Heart left ventricle (tissue), 13 donors: ENCODE results near the gene CCDC82.

Experiments
- POLR2A ChIP-seq, 2 donors: fragments of 450-650 bp; IDR thresholded peaks; one replicate each; pipeline ENCODE4 v1.6.1; 2017; ENCODE audit warnings: antibody characterized with exemption in 2 of 2, mild to moderate bottlenecking in 2 of 2, moderate library complexity in 2 of 2
- TF ChIP-seq, protein P1 (sequence below), 12 donors: fragments of 200-600 bp; sonication (generic) in 4 of 12; IDR thresholded peaks; one replicate each; pipeline versions ENCODE4 v1.5.0 to v1.8.0; 2018 to 2022; ENCODE audit warnings: antibody characterized with exemption in 12 of 12, mild to moderate bottlenecking in 5 of 12
- donor health status: ischemic (EF 13 %, LVEDD 7.1; RV severe dilation, severe dysfunction).
- donor health status: DM: no; HTN: yes; CAD: no.
- donor health status: DM: no; HTN: no; CAD: no.
- donor health status: ischemic (EF 25% LVEDD 6.9; RV normal size, moderate dysfunction).
- donor health status: ischemic (EF 25% LVEDD 5.7; RV mildly dilated, moderate dysfunction).
- donor health status: ischemic (EF 35%, LVEDD 5.7; RV mildly dilated, moderate dysfunction).
- donor health status: nonischemic (EF 11% LVEDD 7.7; RV severe dilation, severe dysfunction).
- donor health status: DM: yes; HTN: yes; CAD: no.
- donor health status: PGD.
- donor health status: ischemic (EF 29% LVEDD 5.4; RV normal size, mild dysfunction).
- donor health status: nonischemic (EF 23%, LVEDD 6.1; RV moderate dilation, normal function).

DNA sequence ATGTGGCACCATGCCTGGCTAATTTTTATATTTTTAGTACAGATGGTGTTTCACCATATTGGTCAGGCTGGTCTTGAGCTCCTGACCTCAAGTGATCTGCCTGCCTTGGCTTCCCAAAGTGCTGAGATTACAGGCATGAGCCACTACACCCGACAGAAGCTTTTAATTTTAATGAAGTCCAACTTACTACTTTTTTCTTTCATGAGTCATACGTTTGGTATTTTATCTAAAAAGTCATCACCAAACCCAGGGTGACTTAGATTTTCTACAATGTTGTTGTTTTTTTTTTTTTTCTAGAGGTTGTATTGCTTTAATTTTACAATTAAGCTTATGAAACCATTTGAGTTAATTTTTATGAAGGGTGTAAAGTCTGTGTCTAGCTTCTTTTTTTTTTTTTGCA, 35.0 kb upstream of the CCDC82 start:
- no peak for TF ChIP-seq POLR2A (IDR thresholded peaks at IDR 0.05)
- TF ChIP-seq, protein P1, sequence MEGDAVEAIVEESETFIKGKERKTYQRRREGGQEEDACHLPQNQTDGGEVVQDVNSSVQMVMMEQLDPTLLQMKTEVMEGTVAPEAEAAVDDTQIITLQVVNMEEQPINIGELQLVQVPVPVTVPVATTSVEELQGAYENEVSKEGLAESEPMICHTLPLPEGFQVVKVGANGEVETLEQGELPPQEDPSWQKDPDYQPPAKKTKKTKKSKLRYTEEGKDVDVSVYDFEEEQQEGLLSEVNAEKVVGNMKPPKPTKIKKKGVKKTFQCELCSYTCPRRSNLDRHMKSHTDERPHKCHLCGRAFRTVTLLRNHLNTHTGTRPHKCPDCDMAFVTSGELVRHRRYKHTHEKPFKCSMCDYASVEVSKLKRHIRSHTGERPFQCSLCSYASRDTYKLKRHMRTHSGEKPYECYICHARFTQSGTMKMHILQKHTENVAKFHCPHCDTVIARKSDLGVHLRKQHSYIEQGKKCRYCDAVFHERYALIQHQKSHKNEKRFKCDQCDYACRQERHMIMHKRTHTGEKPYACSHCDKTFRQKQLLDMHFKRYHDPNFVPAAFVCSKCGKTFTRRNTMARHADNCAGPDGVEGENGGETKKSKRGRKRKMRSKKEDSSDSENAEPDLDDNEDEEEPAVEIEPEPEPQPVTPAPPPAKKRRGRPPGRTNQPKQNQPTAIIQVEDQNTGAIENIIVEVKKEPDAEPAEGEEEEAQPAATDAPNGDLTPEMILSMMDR (IDR thresholded peaks at IDR 0.05): no peak
